HG03108 (cell line): ENCODE measurements around the gene FLII.

Source experiments
- ATAC-seq: cut with Tn5 transposase; IDR thresholded peaks from one replicate; pipeline ENCODE4 v1.9.1; 2021; ENCODE audit warnings: moderate library complexity; ENCODE audit not compliant: unreplicated experiment

FLII gene

GRCh38 chr17:18245038-18245776 lies 13.3 kb downstream of the FLII start:
- no peak for ATAC-seq

GRCh38 chr17:18241229-18241871 lies 17.2 kb downstream of the FLII start:
- no peak for ATAC-seq

- ATAC-seq: no peak
Observed at GRCh38 chr17:18240449-18240848, 18.1 kb downstream of the FLII start.

- no peak for ATAC-seq
Observed at GRCh38 chr17:18238299-18238698, 20.2 kb downstream of the FLII start.

- ATAC-seq: no peak
Observed at GRCh38 chr17:18237461-18237860, 21.1 kb downstream of the FLII start.

- ATAC-seq: no peak
Observed at GRCh38 chr17:18236494-18236893, 22.0 kb downstream of the FLII start.

- no peak for ATAC-seq
Observed at GRCh38 chr17:18235743-18236256, 22.7 kb downstream of the FLII start.

- ATAC-seq: no peak
Observed at GRCh38 chr17:18234853-18235380, 23.6 kb downstream of the FLII start.

GRCh38 chr17:18233803-18234518 lies 24.6 kb downstream of the FLII start:
- no peak for ATAC-seq

GRCh38 chr17:18231164-18231563 lies 27.4 kb downstream of the FLII start:
- ATAC-seq: no peak

GRCh38 chr17:18230288-18231141 lies 28.0 kb downstream of the FLII start:
- no peak for ATAC-seq

GRCh38 chr17:18229771-18230170 lies 28.8 kb downstream of the FLII start:
- no peak for ATAC-seq

- no peak for ATAC-seq
Observed at GRCh38 chr17:18229254-18229653, 29.3 kb downstream of the FLII start.

GRCh38 chr17:18228176-18228682 lies 30.3 kb downstream of the FLII start:
- ATAC-seq: no peak

- no peak for ATAC-seq
Observed at GRCh38 chr17:18227635-18228034, 30.9 kb downstream of the FLII start.

- ATAC-seq: no peak
Observed at GRCh38 chr17:18226284-18226945, 32.1 kb downstream of the FLII start.

GRCh38 chr17:18225642-18226283 lies 32.8 kb downstream of the FLII start:
- ATAC-seq: no peak

- ATAC-seq: peak; percentile 85
Observed at GRCh38 chr17:18225121-18225641, 33.4 kb downstream of the FLII start, which contains the start of gene LLGL1. Gene LLGL1 (plus strand): TSS chr17:18225635. CDS start chr17:18225683, 48 bp downstream.
